ENCODE data around the gene MEI1. TPM values are rescaled to one million over a fixed set of nuclear protein-coding genes. Genes with fewer than 3 reads are reported as not detected.

MEI1 gene
- total and polyA plus RNA-seq, 2 of the 4 experiments (the other 2 are of a cell fraction) = 0.90 to 2.6 TPM

DNA sequence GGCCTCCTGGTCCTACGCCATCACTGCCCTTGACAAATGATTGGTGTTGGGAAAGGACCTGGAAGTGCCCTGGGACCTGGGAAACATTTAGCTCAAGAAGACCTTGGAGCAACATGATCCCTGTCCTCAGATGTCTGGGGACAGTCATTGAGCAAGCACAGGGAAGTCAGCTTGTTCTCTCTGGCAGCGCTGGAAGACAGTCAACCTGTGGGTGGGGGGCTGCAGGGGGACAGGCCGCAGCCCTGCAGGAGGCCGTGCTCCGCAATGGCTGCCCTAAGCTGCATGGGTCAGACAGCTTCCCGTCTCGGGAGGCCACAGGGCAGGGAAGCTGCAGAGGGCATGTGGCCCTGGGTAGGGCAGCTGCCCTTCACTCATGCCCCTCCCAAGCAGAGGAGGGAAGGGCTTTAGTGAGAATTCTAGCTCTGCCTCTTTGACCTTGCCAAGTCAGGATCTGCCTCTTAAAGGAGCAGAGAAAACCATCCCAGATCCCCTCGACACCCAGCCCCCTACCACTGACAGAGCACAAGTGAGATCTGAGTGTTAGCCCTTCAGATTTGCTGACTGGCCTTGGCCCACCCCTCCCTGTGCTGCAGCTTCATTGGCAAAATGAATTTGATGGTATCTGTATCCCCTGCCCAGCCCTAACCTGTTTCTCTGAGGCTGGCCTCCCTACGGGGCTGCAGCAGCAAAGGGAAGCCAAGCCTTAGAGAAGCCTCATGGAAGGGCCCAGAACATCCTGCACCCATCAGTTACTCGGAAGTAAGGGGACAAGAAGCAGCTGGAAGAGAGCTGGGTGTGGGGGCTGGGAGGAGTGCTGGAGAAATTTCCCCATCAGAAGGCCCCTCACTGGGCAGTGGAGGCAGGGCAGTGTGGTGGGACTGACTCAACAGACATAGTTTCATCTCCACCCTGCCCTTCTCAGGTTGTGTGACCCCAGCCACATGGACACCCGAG, 127.4 kb downstream of the MEI1 start (continued):
- TF ChIP-seq SMC3 (IDR thresholded peaks at IDR 0.05; ENCODE audit: low read depth, low read length) = no peak

DNA sequence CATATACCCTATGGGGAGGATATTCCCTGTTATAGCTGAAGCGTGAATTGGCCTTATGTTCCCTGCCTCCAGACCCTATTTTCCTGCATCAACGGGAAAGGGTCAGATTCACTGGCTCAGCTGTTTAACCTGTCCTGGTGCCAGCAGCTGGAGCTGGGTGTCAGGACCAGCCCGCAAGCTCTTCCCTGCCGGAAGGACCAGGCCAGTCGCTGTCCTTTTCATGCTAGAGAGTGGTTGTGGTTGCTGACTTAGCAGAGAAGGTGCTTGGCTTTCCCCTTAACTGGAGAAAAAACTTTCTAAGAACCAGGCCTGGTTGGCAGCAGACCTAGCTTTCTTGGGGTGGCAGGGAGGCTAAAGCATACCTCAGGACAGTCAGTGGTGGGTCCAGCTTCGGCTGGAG, 128.4 kb downstream of the MEI1 start:
- no peak overlapping the region for H3K56ac ChIP-seq (ENCODE audit: extremely low read depth, insufficient read depth, low read length)
- dilution Hi-C loops (cut with HindIII; ENCODE audit: low sequenced_read_pairs, unreplicated experiment) = no loop called here
- no peak overlapping the region for H3K4ac ChIP-seq (ENCODE audit: low read depth, low read length)
- H2BK120ac ChIP-seq (ENCODE audit: low read depth, low read length) = no peak overlapping the region
- POLR2A ChIA-PET (ENCODE audit: unreplicated experiment) = interaction anchor here (0.6 kb wide), 1 partner anchor 12 kb away, joined by 3 read pairs; no protein-coding TSS in a partner anchor
- intact Hi-C loops (cut with micrococcal nuclease) = no loop called here
- no peaks in the 10 kb centered on the region; the same call in 1 of the 2 replicates for H3K9me1 ChIP-seq (ENCODE audit: insufficient read depth, low read length)
- peaks cover 18% of the 10 kb centered on the region for H3K4me1 ChIP-seq (ENCODE audit: control insufficient read depth, insufficient read depth, low read length)
- CTCF ChIA-PET = interaction anchor here (1.2 kb wide), 1 partner anchor 130 kb away, joined by 3 read pairs; no protein-coding TSS in a partner anchor
- no peak overlapping the region for H3K4me3 ChIP-seq (ENCODE audit: insufficient read depth, low read depth, low read length)
- no peak overlapping the region for H2BK20ac ChIP-seq (ENCODE audit: low read depth, low read length)
- H3K4me2 ChIP-seq (ENCODE audit: low read depth, low read length) = no peak overlapping the region
- no peak overlapping the region for H2AK5ac ChIP-seq (ENCODE audit: low read depth, low read length)
- H4K8ac ChIP-seq (ENCODE audit: low read depth in 2 of 2, low read length in 2 of 2) = no peak overlapping the region
- no peaks in the 10 kb centered on the region for H3K9me3 ChIP-seq (ENCODE audit: control insufficient read depth, insufficient read depth, low read length)
- no peak overlapping the region for H3K14ac ChIP-seq (replicated peaks; ENCODE audit: low read depth, low read length)
- no peaks in the 10 kb centered on the region for H3K36me3 ChIP-seq (ENCODE audit: control insufficient read depth, insufficient read depth, low read length)
- DNase-seq (no peak), ATAC-seq (ENCODE audit: low read depth) (no peak)
- peaks cover 0 to 6% of the 10 kb centered on the region in 2 experiments; a peak in 1 of 4 replicates for H3K79me1 ChIP-seq (ENCODE audit: low read depth in 1 of 2, low read length in 2 of 2)
- in situ Hi-C loops (cut with MboI; ENCODE audit: low sequenced_read_pairs) = no loop called here
- no peak overlapping the region for H4K91ac ChIP-seq (ENCODE audit: insufficient read depth, low read depth, low read length)
- 70% methylated on average over 2 of the region's 6 CpGs; no CpG with 5 or more reads in 1 of the 2 experiments for WGBS, 2 experiments (ENCODE audit: extremely low coverage in 2 of 2, insufficient read length in 1 of 2)
- no peak overlapping the region for H3K18ac ChIP-seq (ENCODE audit: low read depth, low read length)
- BruUV-seq (replicated peaks) = no TSS peak
- H4K20me1 ChIP-seq (ENCODE audit: insufficient read depth, low read length) = no peaks in the 10 kb centered on the region
- no peaks in the 10 kb centered on the region for H3K27me3 ChIP-seq (ENCODE audit: control insufficient read depth, insufficient read depth, low read length)
- no peak overlapping the region for H2AFZ ChIP-seq (replicated peaks; ENCODE audit: low read length, poor library complexity)
- H3K23ac ChIP-seq (ENCODE audit: low read depth, low read length) = no peak overlapping the region
- H3K9ac ChIP-seq (ENCODE audit: low read depth, low read length) = no peak overlapping the region
- H4K5ac ChIP-seq (ENCODE audit: low read depth, low read length) = no peak overlapping the region
- no peak overlapping the region for H2AK9ac ChIP-seq (replicated peaks; ENCODE audit: low read depth, low read length, poor library complexity)
- no peak overlapping the region for H2BK15ac ChIP-seq (ENCODE audit: low read depth, low read length)
- no peak overlapping the region for H2BK5ac ChIP-seq (ENCODE audit: low read depth, low read length, poor library complexity, severe bottlenecking)
- no peak for TF ChIP-seq MAZ (IDR thresholded peaks at IDR 0.05; ENCODE audit: borderline replicate concordance, low read depth, low read length)
- H3K27ac ChIP-seq (ENCODE audit: insufficient read depth, low read length) = no peak overlapping the region
